Erythroblast (primary cell): ENCODE results near the gene ADORA2B.

Experiments used
- GATA1 ChIP-seq: IDR thresholded peaks from 2 replicates; pipeline ENCODE4 v1.6.1; 2011; ENCODE audit warnings: low read depth, mild to moderate bottlenecking, control low read depth, low read length, moderate library complexity
- POLR2A ChIP-seq: IDR thresholded peaks from 2 replicates; pipeline ENCODE4 v1.6.1; 2011; ENCODE audit warnings: mild to moderate bottlenecking, low read length

DNA sequence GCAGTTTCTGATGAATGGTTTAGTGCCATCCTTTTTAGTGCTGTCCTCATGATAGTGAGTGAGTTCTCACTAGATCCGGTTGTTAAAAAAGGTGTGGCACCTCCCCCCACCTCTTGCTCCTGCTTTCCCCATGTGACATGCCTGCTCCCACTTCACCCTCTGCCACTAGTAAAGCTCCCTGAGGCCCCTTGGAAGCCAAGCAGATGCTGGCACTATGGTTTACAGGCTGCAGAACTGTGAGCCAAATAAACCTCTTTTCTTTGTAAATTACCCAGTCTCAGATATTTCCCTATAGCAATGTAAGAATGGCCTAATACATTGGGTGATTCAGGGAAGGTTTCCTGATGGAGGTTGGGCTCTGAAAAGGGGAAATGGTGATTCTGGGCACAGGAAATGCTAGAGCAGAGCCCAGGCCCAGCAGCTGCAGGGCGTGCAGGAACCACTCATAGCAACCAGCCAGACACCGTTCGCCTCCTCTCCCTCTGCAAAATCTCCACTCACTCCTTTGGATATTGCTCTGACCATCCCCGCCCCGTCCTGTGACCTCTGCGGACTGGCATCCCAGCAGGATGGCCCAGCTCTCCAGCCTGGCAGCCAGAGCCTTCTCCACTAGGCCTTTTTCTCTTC lies 2.6 kb upstream of the ADORA2B start:
- TF ChIP-seq POLR2A (no peak), GATA1 (no peak)
